Loucy (cell line): ENCODE measurements around the gene CCDC142.

Source experiments
- H2AFZ ChIP-seq: fragments of 200-600 bp; sonication (generic); 2 replicates; pipeline ENCODE4 v1.6.0; 2016; ENCODE audit warnings: antibody characterized with exemption, mild to moderate bottlenecking, low read length, moderate library complexity
- H3F3A ChIP-seq: fragments of 200-600 bp; 2 replicates; pipeline ENCODE4 v1.6.0; 2016; ENCODE audit warnings: antibody characterized with exemption, low read depth, mild to moderate bottlenecking
- H3K27me3 ChIP-seq: fragments of 200-600 bp; sonication (generic); 2 replicates; pipeline ENCODE4 v1.6.1; 2014; ENCODE audit warnings: low read length, mild to moderate bottlenecking; ENCODE audit not compliant: insufficient read depth, poor library complexity, severe bottlenecking
- H3K36me3 ChIP-seq: fragments of 200-600 bp; sonication (generic); 2 replicates; pipeline ENCODE4 v1.6.1; 2016; ENCODE audit warnings: low read length; ENCODE audit not compliant: insufficient read depth
- H3K4me1 ChIP-seq: fragments of 200-600 bp; sonication (generic); 2 replicates; pipeline ENCODE4 v1.5.1; 2014; ENCODE audit warnings: low read length, mild to moderate bottlenecking; ENCODE audit not compliant: insufficient read depth, poor library complexity, severe bottlenecking
- H3K4me2 ChIP-seq: fragments of 200-600 bp; sonication (generic); 2 replicates; pipeline ENCODE4 v1.6.0; 2014; ENCODE audit warnings: antibody characterized with exemption, low read length, low read depth, mild to moderate bottlenecking; ENCODE audit not compliant: poor library complexity, severe bottlenecking
- H3K4me3 ChIP-seq: fragments of 200-600 bp; sonication (generic); 2 replicates; pipeline ENCODE4 v1.5.1; 2014; ENCODE audit warnings: low read length, mild to moderate bottlenecking, mixed read lengths; ENCODE audit not compliant: poor library complexity, severe bottlenecking
- H3K79me2 ChIP-seq: fragments of 200-600 bp; sonication (generic); 2 replicates; pipeline ENCODE4 v1.6.1; 2014; ENCODE audit warnings: low read length; ENCODE audit not compliant: insufficient read depth
- H3K9ac ChIP-seq: fragments of 200-600 bp; sonication (generic); 2 replicates; pipeline ENCODE4 v1.6.0; 2014; ENCODE audit warnings: mild to moderate bottlenecking, low read depth, low read length, moderate library complexity; ENCODE audit not compliant: poor library complexity, severe bottlenecking
- H3K9me2 ChIP-seq: fragments of 200-600 bp; sonication (generic); replicated peaks from 2 replicates; pipeline ENCODE4 v1.6.1; 2016; ENCODE audit warnings: low read depth, low read length, mixed read lengths
- H3K9me3 ChIP-seq: fragments of 200-600 bp; sonication (generic); 2 replicates; pipeline ENCODE4 v1.6.1; 2014; ENCODE audit warnings: mild to moderate bottlenecking, antibody characterized with exemption, low read length, low read depth; ENCODE audit not compliant: insufficient read depth
- H4K20me1 ChIP-seq: fragments of 200-600 bp; sonication (generic); 2 replicates; pipeline ENCODE4 v1.6.0; 2014; ENCODE audit warnings: antibody characterized with exemption, low read length, mild to moderate bottlenecking; ENCODE audit not compliant: insufficient read depth, poor library complexity, severe bottlenecking
- CTCF ChIP-seq: fragments of 200-600 bp; sonication (generic); conservative IDR thresholded peaks from 2 replicates; pipeline ENCODE4 v1.5.1; 2014; ENCODE audit warnings: mild to moderate bottlenecking, antibody characterized with exemption, low read length
- EZH2phosphoT487 ChIP-seq: fragments of 200-600 bp; IDR thresholded peaks from 2 replicates; pipeline ENCODE4 v1.6.1; 2018; ENCODE audit warnings: antibody characterized with exemption, mild to moderate bottlenecking, moderate library complexity, borderline replicate concordance

CCDC142 gene

GRCh38 chr2:74507926-74508520 is 25.2 kb upstream of the CCDC142 start:
- peaks cover 3% of the 10 kb centered on the region for H3K27me3 ChIP-seq
- H3K36me3 ChIP-seq = no peaks in the 10 kb centered on the region
- H4K20me1 ChIP-seq = no peaks in the 10 kb centered on the region
- H3K79me2 ChIP-seq = peaks cover 17% of the 10 kb centered on the region; the same call in 1 of the 2 replicates
- peak overlapping the region; percentile 85 for H3K9ac ChIP-seq
- peak overlapping the region; percentile 99 for H3K4me2 ChIP-seq
- TF ChIP-seq EZH2phosphoT487 = no peak
- no peak for TF ChIP-seq CTCF
- no peaks in the 10 kb centered on the region for H3K9me3 ChIP-seq
- peak overlapping the region; percentile 86 for H3K4me3 ChIP-seq
- no peaks in the 10 kb centered on the region for H3K9me2 ChIP-seq
- peak overlapping the region; percentile 96 for H2AFZ ChIP-seq
- peaks cover 21% of the 10 kb centered on the region for H3K4me1 ChIP-seq
- no peaks in the 10 kb centered on the region for H3F3A ChIP-seq

- Histone ChIP-seq H3K4me2 (peak within 1 kb of the TSS; percentile 99), H4K20me1 (no peaks in the 10 kb centered on the region), H3K79me2 (peaks cover 21% of the 10 kb centered on the region), H3K36me3 (no peaks in the 10 kb centered on the region), H3F3A (no peaks in the 10 kb centered on the region), H3K9ac (peak within 1 kb of the TSS; percentile 85), H3K4me1 (peaks cover 24% of the 10 kb centered on the region), H3K4me3 (peak within 1 kb of the TSS; percentile 86), H2AFZ (peak within 1 kb of the TSS; percentile 96), H3K9me2 (no peaks in the 10 kb centered on the region), H3K9me3 (no peaks in the 10 kb centered on the region), H3K27me3 (no peaks in the 10 kb centered on the region)
- TF ChIP-seq CTCF = peak; percentile 71
- no peak for TF ChIP-seq EZH2phosphoT487
These were observed 24.5 kb upstream of the CCDC142 start, which contains the start of gene PCGF1 for GRCh38 chr2:74507145-74507925. TSS of gene PCGF1 (minus strand) at chr2:74507695. CDS start at chr2:74507668, 27 bp downstream.

- Histone ChIP-seq H3K27me3 (no peaks in the 10 kb centered on the region), H3K36me3 (no peaks in the 10 kb centered on the region), H3K4me2 (peak overlapping the region; percentile 99), H2AFZ (no peak overlapping the region), H3K79me2 (peaks cover 23% of the 10 kb centered on the region), H3K4me3 (peak overlapping the region; percentile 86), H3K9ac (peak overlapping the region; percentile 85), H4K20me1 (no peaks in the 10 kb centered on the region), H3F3A (no peaks in the 10 kb centered on the region), H3K9me3 (no peaks in the 10 kb centered on the region), H3K4me1 (peaks cover 27% of the 10 kb centered on the region), H3K9me2 (no peaks in the 10 kb centered on the region)
- no peak for TF ChIP-seq EZH2phosphoT487
- TF ChIP-seq CTCF = no peak
These were observed 22.8 kb upstream of the CCDC142 start for GRCh38 chr2:74505448-74506246.
